PFSK-1 (cell line): ENCODE data around the gene PACSIN1.

Experiments used
- FOXP2 ChIP-seq: optimal IDR thresholded peaks from 2 replicates; pipeline ENCODE3; 2011; ENCODE audit warnings: borderline replicate concordance, control low read depth, inconsistent platforms; ENCODE audit not compliant: insufficient read depth; ENCODE audit errors: extremely low read length, extremely low read depth
- POLR2AphosphoS5 ChIP-seq: IDR thresholded peaks from 2 replicates; pipeline ENCODE4 v1.6.1; 2012; ENCODE audit warnings: low read depth, mild to moderate bottlenecking, control low read depth, low read length, moderate library complexity
- SIN3A ChIP-seq: IDR thresholded peaks from 2 replicates; pipeline ENCODE4 v1.6.1; 2012; ENCODE audit warnings: mild to moderate bottlenecking, low read length, moderate library complexity, borderline replicate concordance; ENCODE audit not compliant: insufficient read depth

GRCh38 chr6:34555328-34555727 lies 89.5 kb downstream of the PACSIN1 start:
- TF ChIP-seq POLR2AphosphoS5 (no peak), SIN3A (no peak), FOXP2 (no peak)
